Activated T-cell treated with anti-CD3 and anti-CD28 coated beads, Interleukin-2, amount 50 U/mL, for 24 hours (primary cell): ENCODE data around the gene RPS6KA4.

Experiments
- DNase-seq: peaks from one replicate; pipeline ENCODE4 v3.0.0-alpha.2; 2020
- H3K27ac Mint-ChIP-seq: 2 replicates; pipeline ENCODE4 v1.8.0; 2020; ENCODE audit warnings: mild to moderate bottlenecking, mixed read lengths
- H3K27me3 Mint-ChIP-seq: 2 replicates; pipeline ENCODE4 v1.8.0; 2020; ENCODE audit warnings: mixed read lengths
- H3K36me3 Mint-ChIP-seq: 2 replicates; pipeline ENCODE4 v1.8.0; 2020; ENCODE audit warnings: low read depth, mixed read lengths
- H3K4me1 Mint-ChIP-seq: 2 replicates; pipeline ENCODE4 v1.8.0; 2020; ENCODE audit warnings: low read depth, mixed read lengths
- H3K4me3 Mint-ChIP-seq: 2 replicates; pipeline ENCODE4 v1.8.0; 2020; ENCODE audit warnings: mild to moderate bottlenecking, moderate library complexity, mixed read lengths
- H3K9me3 Mint-ChIP-seq: 2 replicates; pipeline ENCODE4 v1.8.0; 2020; ENCODE audit warnings: mixed read lengths

The RPS6KA4 gene

GRCh38 chr11:64395545-64396078 lies 36.6 kb downstream of the RPS6KA4 start:
- DNase-seq = no peak
- Mint-ChIP-seq H3K4me1 (peaks cover 16% of the 10 kb centered on the region), H3K36me3 (no peaks in the 10 kb centered on the region), H3K27me3 (peaks cover 3% of the 10 kb centered on the region), H3K4me3 (no peak overlapping the region), H3K27ac (no peak overlapping the region), H3K9me3 (peaks cover 1% of the 10 kb centered on the region)

GRCh38 chr11:64396079-64396591 lies 37.2 kb downstream of the RPS6KA4 start:
- peaks cover 3% of the 10 kb centered on the region for H3K27me3 Mint-ChIP-seq
- H3K27ac Mint-ChIP-seq = no peak overlapping the region
- H3K4me1 Mint-ChIP-seq = peaks cover 12% of the 10 kb centered on the region
- no peak overlapping the region for H3K4me3 Mint-ChIP-seq
- H3K9me3 Mint-ChIP-seq = no peaks in the 10 kb centered on the region
- no peaks in the 10 kb centered on the region for H3K36me3 Mint-ChIP-seq
- DNase-seq = no peak

- Mint-ChIP-seq H3K9me3 (no peaks in the 10 kb centered on the region), H3K4me1 (peaks cover 5% of the 10 kb centered on the region), H3K36me3 (no peaks in the 10 kb centered on the region), H3K4me3 (no peak overlapping the region), H3K27me3 (peaks cover 8% of the 10 kb centered on the region), H3K27ac (no peak overlapping the region)
- DNase-seq = no peak
These were observed 41.1 kb downstream of the RPS6KA4 start for GRCh38 chr11:64400102-64400501.

- Mint-ChIP-seq H3K4me1 (peaks cover 2% of the 10 kb centered on the region), H3K27ac (no peak overlapping the region), H3K4me3 (no peak overlapping the region), H3K36me3 (no peaks in the 10 kb centered on the region), H3K9me3 (no peaks in the 10 kb centered on the region), H3K27me3 (peaks cover 5% of the 10 kb centered on the region)
- DNase-seq = no peak
These were observed 41.7 kb downstream of the RPS6KA4 start for GRCh38 chr11:64400667-64401066.

- H3K4me1 Mint-ChIP-seq = no peaks in the 10 kb centered on the region
- H3K27me3 Mint-ChIP-seq = peaks cover 5% of the 10 kb centered on the region
- H3K9me3 Mint-ChIP-seq = no peaks in the 10 kb centered on the region
- H3K4me3 Mint-ChIP-seq = no peak overlapping the region
- no peak overlapping the region for H3K27ac Mint-ChIP-seq
- DNase-seq = no peak
- H3K36me3 Mint-ChIP-seq = no peaks in the 10 kb centered on the region
These were observed 42.8 kb downstream of the RPS6KA4 start for GRCh38 chr11:64401775-64402174.

GRCh38 chr11:64403106-64403505 lies 44.1 kb downstream of the RPS6KA4 start:
- DNase-seq = no peak
- Mint-ChIP-seq H3K4me1 (no peaks in the 10 kb centered on the region), H3K27ac (no peak overlapping the region), H3K27me3 (peaks cover 5% of the 10 kb centered on the region), H3K36me3 (no peaks in the 10 kb centered on the region), H3K9me3 (no peaks in the 10 kb centered on the region), H3K4me3 (no peak overlapping the region)

- Mint-ChIP-seq H3K27ac (no peak overlapping the region), H3K4me1 (no peaks in the 10 kb centered on the region), H3K27me3 (peaks cover 5% of the 10 kb centered on the region), H3K9me3 (no peaks in the 10 kb centered on the region), H3K4me3 (no peak overlapping the region), H3K36me3 (no peaks in the 10 kb centered on the region)
- no peak for DNase-seq
These were observed 47.4 kb downstream of the RPS6KA4 start for GRCh38 chr11:64406221-64406946.

- Mint-ChIP-seq H3K27ac (no peak overlapping the region), H3K4me1 (no peaks in the 10 kb centered on the region), H3K27me3 (peaks cover 3% of the 10 kb centered on the region), H3K36me3 (no peaks in the 10 kb centered on the region), H3K9me3 (no peaks in the 10 kb centered on the region), H3K4me3 (no peak overlapping the region)
- DNase-seq = no peak
These were observed 48.3 kb downstream of the RPS6KA4 start for GRCh38 chr11:64407221-64407620.

GRCh38 chr11:64407630-64408029 lies 48.7 kb downstream of the RPS6KA4 start:
- H3K36me3 Mint-ChIP-seq = no peaks in the 10 kb centered on the region
- no peaks in the 10 kb centered on the region for H3K4me1 Mint-ChIP-seq
- H3K4me3 Mint-ChIP-seq = no peak overlapping the region
- no peaks in the 10 kb centered on the region for H3K9me3 Mint-ChIP-seq
- no peak overlapping the region for H3K27ac Mint-ChIP-seq
- no peak for DNase-seq
- H3K27me3 Mint-ChIP-seq = peaks cover 3% of the 10 kb centered on the region

GRCh38 chr11:64409278-64409677 lies 50.3 kb downstream of the RPS6KA4 start:
- no peaks in the 10 kb centered on the region for H3K36me3 Mint-ChIP-seq
- H3K4me1 Mint-ChIP-seq = no peaks in the 10 kb centered on the region
- no peak for DNase-seq
- peaks cover 1% of the 10 kb centered on the region for H3K27me3 Mint-ChIP-seq
- H3K27ac Mint-ChIP-seq = no peak overlapping the region
- no peak overlapping the region for H3K4me3 Mint-ChIP-seq
- H3K9me3 Mint-ChIP-seq = no peaks in the 10 kb centered on the region

- H3K9me3 Mint-ChIP-seq = no peaks in the 10 kb centered on the region
- no peak for DNase-seq
- H3K36me3 Mint-ChIP-seq = no peaks in the 10 kb centered on the region
- no peak overlapping the region for H3K27ac Mint-ChIP-seq
- no peaks in the 10 kb centered on the region for H3K27me3 Mint-ChIP-seq
- peaks cover 2% of the 10 kb centered on the region for H3K4me1 Mint-ChIP-seq
- H3K4me3 Mint-ChIP-seq = no peak overlapping the region
These were observed 50.9 kb downstream of the RPS6KA4 start for GRCh38 chr11:64409707-64410403.

GRCh38 chr11:64410404-64410734 lies 51.4 kb downstream of the RPS6KA4 start:
- Mint-ChIP-seq H3K36me3 (no peaks in the 10 kb centered on the region), H3K9me3 (no peaks in the 10 kb centered on the region), H3K4me3 (no peak overlapping the region), H3K27ac (no peak overlapping the region), H3K4me1 (peaks cover 5% of the 10 kb centered on the region), H3K27me3 (no peaks in the 10 kb centered on the region)
- no peak for DNase-seq

GRCh38 chr11:64413417-64413816 lies 54.5 kb downstream of the RPS6KA4 start:
- no peaks in the 10 kb centered on the region for H3K36me3 Mint-ChIP-seq
- H3K9me3 Mint-ChIP-seq = peaks cover 5% of the 10 kb centered on the region
- H3K27ac Mint-ChIP-seq = no peak overlapping the region
- H3K4me1 Mint-ChIP-seq = peaks cover 12% of the 10 kb centered on the region
- H3K27me3 Mint-ChIP-seq = no peaks in the 10 kb centered on the region
- no peak for DNase-seq
- no peak overlapping the region for H3K4me3 Mint-ChIP-seq

GRCh38 chr11:64415286-64415685 lies 56.3 kb downstream of the RPS6KA4 start:
- Mint-ChIP-seq H3K9me3 (peaks cover 7% of the 10 kb centered on the region), H3K36me3 (no peaks in the 10 kb centered on the region), H3K27ac (no peak overlapping the region), H3K4me3 (no peak overlapping the region), H3K4me1 (peaks cover 14% of the 10 kb centered on the region), H3K27me3 (no peaks in the 10 kb centered on the region)
- DNase-seq = no peak
